Uterus (tissue), 4 donors: ENCODE data around the gene TSHZ2. TPM values are rescaled to one million over a fixed set of nuclear protein-coding genes. Genes with fewer than 3 reads are reported as not detected.
A peak's percentile ranks its signal among the peaks of the same experiment; 100 is the strongest.

Experiments used
- DNase-seq, 2 donors: peaks; one replicate each; pipeline ENCODE4 v3.0.0-alpha.2; 2019 to 2020
- H3K27ac ChIP-seq, 2 donors: fragments of 200-600 bp; sonication (generic); 1 replicate in 1 of 2; 2 replicates in 1 of 2; pipeline ENCODE4 v1.5.1; 2016 to 2018
- H3K27me3 ChIP-seq, 2 donors: fragments of 200-600 bp; sonication (generic); one replicate each; pipeline ENCODE4 v1.5.1; 2018 to 2019; ENCODE audit warnings: control low read depth in 1 of 2
- H3K36me3 ChIP-seq, 2 donors: fragments of 200-600 bp; sonication (generic); one replicate each; pipeline ENCODE4 v1.5.1; 2019; ENCODE audit warnings: control low read depth in 1 of 2
- H3K4me1 ChIP-seq, 2 donors: fragments of 200-600 bp; sonication (generic); one replicate each; pipeline ENCODE4 v1.5.1; 2018 to 2019; ENCODE audit warnings: control low read depth in 1 of 2
- H3K4me3 ChIP-seq, 2 donors: fragments of 200-600 bp; sonication (generic); 1 replicate in 1 of 2; 2 replicates in 1 of 2; pipeline ENCODE4 v1.5.1; 2018 to 2019; ENCODE audit warnings: mild to moderate bottlenecking in 1 of 2
- H3K9me3 ChIP-seq, 2 donors: fragments of 200-600 bp; sonication (generic); one replicate each; pipeline ENCODE4 v1.5.1; 2019; ENCODE audit warnings: control low read depth in 1 of 2
- POLR2A ChIP-seq, 2 donors: fragments of 450-650 bp; IDR thresholded peaks; one replicate each; pipeline ENCODE4 v1.6.1; 2016; ENCODE audit warnings: antibody characterized with exemption in 2 of 2, mild to moderate bottlenecking in 1 of 2, moderate library complexity in 1 of 2
- intact Hi-C: fragments of 100-400 bp; cut with DNase I; formaldehyde crosslinking; loops from one replicate; pipeline ENCODE4 v1.15.1; 2023; ENCODE audit warnings: low total_unique reads
- total RNA-seq, 4 donors: library from RNA; depleted of rRNA in 3 of 4; stranded (reverse); fragments of >200 nt in 3 of 4; gene quantifications; one replicate each; pipeline versions ENCODE4 v1.1.0 to v1.2.4, GENCODE V29; 2014 to 2023
- TF ChIP-seq, protein P1 (sequence below), 4 experiments: fragments of 200-600 bp in 2 of 4; fragments of 450-650 bp in 2 of 4; sonication (generic) in 2 of 4; IDR thresholded peaks; one replicate each; pipeline ENCODE4 v1.5.1; 2016 to 2019; ENCODE audit warnings: antibody characterized with exemption in 4 of 4, mild to moderate bottlenecking in 2 of 4, moderate library complexity in 1 of 4
- donor health status: DM: yes; HTN: yes; CAD: no.

TSHZ2 gene
- total RNA-seq, 4 donors from 2014 or later: 22.0 to 50.1 (median 33.1) TPM

DNA sequence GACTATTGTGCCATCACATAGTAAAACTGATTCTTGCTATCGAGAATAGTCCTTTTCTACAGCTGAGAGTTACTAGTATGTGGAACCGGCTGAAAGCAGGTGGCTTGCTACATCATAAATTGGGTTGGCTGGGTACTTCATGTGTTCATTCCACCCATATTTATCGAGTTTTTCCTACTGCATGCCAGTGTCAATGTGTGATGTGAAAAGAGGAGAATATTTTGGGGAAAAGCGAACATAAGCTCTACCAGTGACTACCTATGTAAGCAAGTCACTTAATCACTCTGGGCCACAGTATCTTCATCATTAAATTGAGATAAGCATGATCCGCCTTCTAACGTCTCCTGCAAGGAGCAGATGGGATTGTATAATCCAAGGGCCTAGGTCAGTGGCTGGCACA, 61.0 kb downstream of the TSHZ2 start:
- H3K4me3 ChIP-seq: no peak overlapping the region
- TF ChIP-seq POLR2A (IDR thresholded peaks at IDR 0.05): no peak
- TF ChIP-seq, protein P1, sequence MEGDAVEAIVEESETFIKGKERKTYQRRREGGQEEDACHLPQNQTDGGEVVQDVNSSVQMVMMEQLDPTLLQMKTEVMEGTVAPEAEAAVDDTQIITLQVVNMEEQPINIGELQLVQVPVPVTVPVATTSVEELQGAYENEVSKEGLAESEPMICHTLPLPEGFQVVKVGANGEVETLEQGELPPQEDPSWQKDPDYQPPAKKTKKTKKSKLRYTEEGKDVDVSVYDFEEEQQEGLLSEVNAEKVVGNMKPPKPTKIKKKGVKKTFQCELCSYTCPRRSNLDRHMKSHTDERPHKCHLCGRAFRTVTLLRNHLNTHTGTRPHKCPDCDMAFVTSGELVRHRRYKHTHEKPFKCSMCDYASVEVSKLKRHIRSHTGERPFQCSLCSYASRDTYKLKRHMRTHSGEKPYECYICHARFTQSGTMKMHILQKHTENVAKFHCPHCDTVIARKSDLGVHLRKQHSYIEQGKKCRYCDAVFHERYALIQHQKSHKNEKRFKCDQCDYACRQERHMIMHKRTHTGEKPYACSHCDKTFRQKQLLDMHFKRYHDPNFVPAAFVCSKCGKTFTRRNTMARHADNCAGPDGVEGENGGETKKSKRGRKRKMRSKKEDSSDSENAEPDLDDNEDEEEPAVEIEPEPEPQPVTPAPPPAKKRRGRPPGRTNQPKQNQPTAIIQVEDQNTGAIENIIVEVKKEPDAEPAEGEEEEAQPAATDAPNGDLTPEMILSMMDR (IDR thresholded peaks at IDR 0.05): no peak
- peak overlapping the region; percentile 18 to 61 for H3K27ac ChIP-seq
- no peaks in the 10 kb centered on the region for H3K27me3 ChIP-seq
- intact Hi-C loops: no loop called here
- no peaks in the 10 kb centered on the region for H3K36me3 ChIP-seq
- H3K4me1 ChIP-seq: peaks cover 0 to 4% of the 10 kb centered on the region in 2 donors
- no peak for DNase-seq
- no peaks in the 10 kb centered on the region for H3K9me3 ChIP-seq

DNA sequence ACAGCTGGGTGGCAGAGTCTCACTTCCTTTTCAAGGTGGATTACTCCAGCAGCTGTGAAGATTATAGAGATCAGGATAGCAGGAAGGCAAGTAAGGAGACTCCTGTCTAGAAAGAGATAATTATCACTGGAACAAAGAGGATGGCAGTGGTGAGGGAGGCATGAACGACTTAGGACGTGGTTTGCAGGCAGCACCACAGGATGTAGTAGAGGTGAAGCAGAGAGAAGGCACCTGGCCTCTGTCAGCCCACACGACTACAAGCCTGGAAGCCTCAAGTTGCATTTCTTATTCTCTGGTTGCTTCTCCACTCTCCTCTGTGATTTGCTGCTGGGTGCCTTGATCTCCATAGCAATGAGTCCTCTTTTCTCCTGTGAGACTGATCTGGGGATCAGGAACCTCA, 62.7 kb downstream of the TSHZ2 start:
- intact Hi-C loops: no loop called here
- TF ChIP-seq, protein P1 (IDR thresholded peaks at IDR 0.05): no peak
- no peak for TF ChIP-seq POLR2A (IDR thresholded peaks at IDR 0.05)
- Histone ChIP-seq H3K27me3 (no peaks in the 10 kb centered on the region), H3K9me3 (no peaks in the 10 kb centered on the region), H3K27ac (peak overlapping the region in 1 of 2 donors; percentile 43), H3K36me3 (no peaks in the 10 kb centered on the region), H3K4me3 (no peak overlapping the region), H3K4me1 (peaks cover 0 to 4% of the 10 kb centered on the region in 2 donors)
- no peak for DNase-seq

DNA sequence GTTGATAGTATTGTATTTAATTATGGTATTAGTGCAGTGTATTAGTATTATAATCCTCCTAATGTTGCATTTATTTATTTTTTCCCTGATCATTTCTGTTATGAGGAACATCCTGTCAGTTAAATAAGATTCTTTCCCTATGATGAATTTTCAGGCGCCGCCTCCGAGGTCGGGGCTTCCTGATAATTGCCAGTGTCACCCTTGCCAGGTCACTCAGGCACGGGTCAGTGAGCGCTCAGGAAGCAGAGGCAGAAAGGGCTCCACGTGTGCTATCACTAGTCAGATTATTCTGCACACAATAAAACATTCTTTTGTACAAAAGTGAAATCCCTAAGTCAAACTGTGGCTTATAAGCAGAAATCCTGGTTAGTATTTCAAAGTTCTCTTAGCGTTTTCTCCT, 64.8 kb downstream of the TSHZ2 start:
- Histone ChIP-seq H3K9me3 (no peaks in the 10 kb centered on the region), H3K4me1 (peaks cover 4% of the 10 kb centered on the region in 2 donors), H3K27ac (peak overlapping the region; percentile 25 to 52), H3K27me3 (no peaks in the 10 kb centered on the region), H3K4me3 (no peak overlapping the region), H3K36me3 (no peaks in the 10 kb centered on the region)
- TF ChIP-seq, protein P1 (IDR thresholded peaks at IDR 0.05): no peak
- TF ChIP-seq POLR2A (IDR thresholded peaks at IDR 0.05): no peak
- DNase-seq: peak in 1 of 2 donors; percentile 39
- intact Hi-C loops: no loop called here

DNA sequence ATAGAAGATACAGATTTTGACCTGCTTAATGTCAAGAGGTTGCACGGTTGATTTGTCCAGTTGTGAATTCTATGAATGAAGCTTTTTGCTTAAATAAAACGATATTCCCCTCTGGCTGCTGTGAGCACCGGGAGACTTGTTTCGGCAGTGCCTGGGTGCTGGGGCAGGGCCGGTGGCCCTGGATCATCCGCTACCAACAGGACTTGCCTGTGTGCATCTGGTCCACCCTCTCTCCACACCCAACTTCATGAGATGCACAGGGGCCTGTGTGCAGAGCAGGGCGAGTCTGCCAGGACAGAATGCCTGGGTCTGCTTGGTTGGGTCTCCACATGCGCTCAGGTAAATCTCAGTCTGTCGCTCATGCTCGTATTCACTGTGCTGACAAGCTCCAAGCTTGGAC, 65.5 kb downstream of the TSHZ2 start:
- H3K9me3 ChIP-seq: no peaks in the 10 kb centered on the region
- TF ChIP-seq, protein P1 (IDR thresholded peaks at IDR 0.05): no peak
- TF ChIP-seq POLR2A (IDR thresholded peaks at IDR 0.05): no peak
- intact Hi-C loops: no loop called here
- peaks cover 4% of the 10 kb centered on the region in 2 donors for H3K4me1 ChIP-seq
- no peaks in the 10 kb centered on the region for H3K27me3 ChIP-seq
- H3K27ac ChIP-seq: no peak overlapping the region
- no peak for DNase-seq
- no peak overlapping the region for H3K4me3 ChIP-seq
- no peaks in the 10 kb centered on the region for H3K36me3 ChIP-seq

DNA sequence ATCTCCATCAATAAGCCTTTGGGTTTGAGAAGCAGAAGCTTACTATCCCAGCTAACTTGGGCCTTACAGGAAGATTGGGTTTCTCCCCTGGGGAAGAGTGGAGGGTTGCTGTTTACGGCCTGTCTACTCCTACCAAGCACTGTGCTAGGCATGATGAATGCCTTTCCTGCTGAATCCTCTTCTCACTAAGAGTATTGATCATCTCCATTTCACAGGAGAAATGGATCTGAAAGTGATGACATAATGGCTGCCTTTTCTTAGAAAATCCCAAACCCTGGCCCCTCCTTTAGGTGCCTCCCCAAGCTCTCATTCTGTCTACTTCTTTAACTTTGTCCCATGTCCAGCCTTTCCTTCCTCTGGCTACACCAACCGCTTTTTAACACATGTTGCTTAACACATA, 66.1 kb downstream of the TSHZ2 start:
- intact Hi-C loops: no loop called here
- TF ChIP-seq, protein P1 (IDR thresholded peaks at IDR 0.05): no peak
- TF ChIP-seq POLR2A (IDR thresholded peaks at IDR 0.05): no peak
- H3K9me3 ChIP-seq: no peaks in the 10 kb centered on the region
- no peak overlapping the region for H3K4me3 ChIP-seq
- no peaks in the 10 kb centered on the region for H3K27me3 ChIP-seq
- H3K27ac ChIP-seq: no peak overlapping the region
- H3K4me1 ChIP-seq: peaks cover 4% of the 10 kb centered on the region in 2 donors
- H3K36me3 ChIP-seq: no peaks in the 10 kb centered on the region
- DNase-seq: no peak
